Measurements from ENCODE around the gene MNAT1. TPM values are rescaled to one million over a fixed set of nuclear protein-coding genes. Genes with fewer than 3 reads are reported as not detected.

Gene MNAT1
- total and polyA plus RNA-seq, 4 donors: 16.7 to 85.5 (median 21.6) TPM

DNA sequence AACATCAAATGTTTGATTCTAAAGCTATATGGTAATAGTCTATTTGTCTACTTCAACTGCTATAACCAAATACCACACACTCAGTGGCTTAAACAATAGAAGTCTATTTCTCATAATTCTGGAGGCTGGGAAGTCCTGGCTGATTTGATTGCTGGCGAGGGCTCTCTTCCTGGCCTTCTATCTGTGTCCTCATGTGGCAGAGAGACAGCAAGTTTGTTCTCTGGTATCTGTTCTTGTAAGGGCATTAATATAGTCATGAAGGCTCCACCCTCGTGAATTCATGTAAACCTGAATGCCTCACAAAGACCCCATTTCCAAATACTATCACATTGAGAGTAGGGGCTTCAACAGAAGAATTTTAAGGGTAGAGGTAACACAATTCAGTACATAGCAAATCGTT lies 212.2 kb downstream of the MNAT1 start:
- Histone ChIP-seq H3K4me1 (ENCODE audit: control insufficient read depth in 5 of 5, insufficient read depth in 5 of 5, low read length in 5 of 5) (peaks cover 0 to 20% (median 4%) of the 10 kb centered on the region in 5 donors), H3K9ac (ENCODE audit: insufficient read depth in 1 of 2, low read length in 2 of 2) (no peak overlapping the region), H3K9me3 (ENCODE audit: control insufficient read depth in 4 of 4, insufficient read depth in 3 of 4, low read length in 3 of 4) (no peaks in the 10 kb centered on the region), H3K27ac (ENCODE audit: low read depth in 1 of 2, low read length in 1 of 2) (no peak overlapping the region), H3K4me3 (no peak overlapping the region), H3K36me3 (ENCODE audit: control insufficient read depth in 4 of 4, insufficient read depth in 4 of 4, low read length in 4 of 4) (no peaks in the 10 kb centered on the region), H3K27me3 (ENCODE audit: control insufficient read depth in 3 of 3, insufficient read depth in 3 of 3, low read length in 2 of 3) (no peaks in the 10 kb centered on the region)
- DNase-seq (no peak), ATAC-seq (ENCODE audit: insufficient read depth, low FRiP score) (no peak)
- no peak for TF ChIP-seq CTCF (IDR thresholded peaks at IDR 0.05; ENCODE audit: control extremely low read depth, extremely low read depth)
- 88 to 94% methylated on average over 3 of the region's 3 CpGs for WGBS, 2 donors

- H3K27ac ChIP-seq (ENCODE audit: low read depth in 1 of 2, low read length in 1 of 2): no peak overlapping the region
- DNase-seq (no peak), ATAC-seq (ENCODE audit: insufficient read depth, low FRiP score) (no peak)
- no peaks in the 10 kb centered on the region for H3K27me3 ChIP-seq (ENCODE audit: control insufficient read depth in 3 of 3, insufficient read depth in 3 of 3, low read length in 2 of 3)
- no peak for TF ChIP-seq CTCF (IDR thresholded peaks at IDR 0.05; ENCODE audit: control extremely low read depth, extremely low read depth)
- H3K9ac ChIP-seq (ENCODE audit: insufficient read depth in 1 of 2, low read length in 2 of 2): no peak overlapping the region
- peaks cover 0 to 5% (median 0%) of the 10 kb centered on the region in 4 donors for H3K36me3 ChIP-seq (ENCODE audit: control insufficient read depth in 4 of 4, insufficient read depth in 4 of 4, low read length in 4 of 4)
- peaks cover 0 to 3% (median 0%) of the 10 kb centered on the region in 5 donors for H3K4me1 ChIP-seq (ENCODE audit: control insufficient read depth in 5 of 5, insufficient read depth in 5 of 5, low read length in 5 of 5)
- H3K4me3 ChIP-seq: no peak overlapping the region
- H3K9me3 ChIP-seq (ENCODE audit: control insufficient read depth in 4 of 4, insufficient read depth in 3 of 4, low read length in 3 of 4): peaks cover 0 to 4% (median 2%) of the 10 kb centered on the region in 4 donors
- 64 to 65% methylated on average over 3 of the region's 3 CpGs for WGBS, 2 donors
Measured at GRCh38 chr14:60951776-60952435, 217.3 kb downstream of the MNAT1 start.

GRCh38 chr14:60956202-60956601 lies 221.6 kb downstream of the MNAT1 start:
- H3K36me3 ChIP-seq (ENCODE audit: control insufficient read depth in 4 of 4, insufficient read depth in 4 of 4, low read length in 4 of 4): peaks cover 0 to 5% (median 0%) of the 10 kb centered on the region in 4 donors
- H3K4me3 ChIP-seq: no peak overlapping the region
- H3K4me1 ChIP-seq (ENCODE audit: control insufficient read depth in 5 of 5, insufficient read depth in 5 of 5, low read length in 5 of 5): peaks cover 0 to 3% (median 0%) of the 10 kb centered on the region in 5 donors
- no peak overlapping the region for H3K27ac ChIP-seq (ENCODE audit: low read depth in 1 of 2, low read length in 1 of 2)
- no peak overlapping the region for H3K9ac ChIP-seq (ENCODE audit: insufficient read depth in 1 of 2, low read length in 2 of 2)
- 73 to 82% methylated on average over 4 of the region's 4 CpGs for WGBS, 2 donors
- DNase-seq (no peak), ATAC-seq (ENCODE audit: insufficient read depth, low FRiP score) (no peak)
- no peaks in the 10 kb centered on the region for H3K27me3 ChIP-seq (ENCODE audit: control insufficient read depth in 3 of 3, insufficient read depth in 3 of 3, low read length in 2 of 3)
- TF ChIP-seq CTCF (IDR thresholded peaks at IDR 0.05; ENCODE audit: control extremely low read depth, extremely low read depth): no peak
- H3K9me3 ChIP-seq (ENCODE audit: control insufficient read depth in 4 of 4, insufficient read depth in 3 of 4, low read length in 3 of 4): peaks cover 0 to 16% (median 8%) of the 10 kb centered on the region in 4 donors

Measured in lung (tissue), 12 donors.